Stomach smooth muscle (tissue), 2 donors: ENCODE data around the gene KIF26B.
"Not testable (repeated sequence)": the region's sequence is repeated elsewhere in the genome, so short reads cannot be mapped to it uniquely, and the experiment has no call there.

ENCODE experiments used
- H3K27ac ChIP-seq: one replicate; pipeline ENCODE4 v1.7.0; 2013; ENCODE audit warnings: mild to moderate bottlenecking, low read length, inconsistent platforms
- H3K27me3 ChIP-seq, 2 donors: one replicate each; pipeline ENCODE4 v1.7.0; 2013; ENCODE audit warnings: low read length in 2 of 2; ENCODE audit not compliant: insufficient read depth in 2 of 2, control insufficient read depth in 1 of 2
- H3K36me3 ChIP-seq, 2 donors: one replicate each; pipeline ENCODE4 v1.7.0; 2013; ENCODE audit warnings: low read length in 2 of 2; ENCODE audit not compliant: control insufficient read depth in 2 of 2, insufficient read depth in 2 of 2
- H3K4me1 ChIP-seq: one replicate; pipeline ENCODE4 v1.7.0; 2013; ENCODE audit warnings: low read length; ENCODE audit not compliant: control insufficient read depth, insufficient read depth
- H3K4me3 ChIP-seq, 2 donors: one replicate each; pipeline ENCODE4 v1.7.0; 2013; ENCODE audit warnings: low read length in 2 of 2
- H3K9ac ChIP-seq, 2 donors: one replicate each; pipeline ENCODE4 v1.7.0; 2013; ENCODE audit warnings: low read length in 2 of 2, mild to moderate bottlenecking in 1 of 2
- H3K9me3 ChIP-seq, 2 donors: one replicate each; pipeline ENCODE4 v1.7.0; 2013; ENCODE audit warnings: low read length in 2 of 2; ENCODE audit not compliant: control insufficient read depth in 2 of 2
- donor health status: healthy.
- donor health status: Pancreatic carcinoma.

Gene KIF26B

DNA sequence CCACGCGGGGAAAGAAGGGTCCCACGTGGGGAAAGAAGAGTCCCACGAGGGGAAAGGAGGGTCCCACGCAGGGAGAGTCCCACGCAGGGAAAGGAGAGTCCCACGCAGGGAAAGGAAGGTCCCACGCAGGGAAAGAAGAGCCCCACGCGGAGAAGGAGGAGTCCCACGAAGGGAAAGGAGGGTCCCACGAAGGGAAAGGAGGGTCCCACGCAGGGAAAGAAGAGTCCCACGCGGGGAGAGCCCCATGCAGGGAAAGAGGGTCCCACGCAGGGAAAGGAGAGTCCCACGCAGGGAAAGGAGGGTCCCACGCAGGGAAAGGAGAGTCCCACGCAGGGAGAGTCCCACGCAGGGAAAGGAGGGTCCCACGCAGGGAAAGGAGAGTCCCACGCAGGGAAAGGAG lies 180.9 kb downstream of the KIF26B start:
- not testable (repeated sequence) for H3K27me3 ChIP-seq, H3K36me3 ChIP-seq, H3K4me3 ChIP-seq, H3K27ac ChIP-seq, H3K4me1 ChIP-seq, H3K9ac ChIP-seq, H3K9me3 ChIP-seq

DNA sequence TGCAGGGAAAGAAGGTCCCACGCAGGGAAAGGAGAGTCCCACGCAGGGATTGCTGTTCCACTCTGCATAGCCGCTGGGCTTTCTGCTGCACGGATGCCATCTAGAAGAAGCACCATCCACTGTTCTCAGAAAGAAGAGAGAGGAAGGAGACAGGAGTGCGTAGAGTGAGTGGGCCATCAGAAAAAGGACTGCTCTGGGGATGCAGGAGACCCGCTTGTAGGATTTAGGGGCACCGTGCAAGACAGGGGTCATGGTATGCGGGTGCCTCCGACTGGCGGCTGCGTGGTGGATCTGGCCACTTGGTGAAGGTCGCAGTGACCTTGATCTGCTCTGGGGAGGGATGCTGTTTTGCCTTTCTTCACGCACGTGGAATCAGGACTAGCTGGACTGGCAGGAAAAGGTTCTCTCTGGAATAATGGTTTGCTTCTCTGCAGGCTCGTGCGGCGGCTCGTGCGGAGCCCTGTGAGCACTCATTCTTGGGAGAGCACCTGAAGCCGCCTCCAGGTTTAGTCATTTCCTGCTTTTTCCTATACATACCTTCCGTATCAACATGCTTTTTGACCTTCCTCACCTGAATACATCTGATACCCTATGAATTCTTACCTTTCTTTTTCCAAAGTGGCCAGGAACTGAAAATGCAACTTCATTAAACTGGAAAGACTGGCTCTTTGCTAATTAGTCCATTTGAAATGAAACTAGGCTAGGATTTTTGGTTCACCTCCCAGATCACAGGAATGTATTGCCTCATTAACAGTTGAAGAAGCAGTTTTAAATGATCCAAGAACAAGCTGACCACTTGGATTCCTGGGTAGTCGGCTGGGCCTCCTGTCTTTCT lies 181.6 kb downstream of the KIF26B start:
- Histone ChIP-seq H3K4me3 (no peak overlapping the region), H3K9ac (no peak overlapping the region), H3K27me3 (peaks cover 0 to 2% of the 10 kb centered on the region in 2 donors), H3K36me3 (no peaks in the 10 kb centered on the region), H3K27ac (no peak overlapping the region), H3K9me3 (no peaks in the 10 kb centered on the region), H3K4me1 (no peaks in the 10 kb centered on the region)

DNA sequence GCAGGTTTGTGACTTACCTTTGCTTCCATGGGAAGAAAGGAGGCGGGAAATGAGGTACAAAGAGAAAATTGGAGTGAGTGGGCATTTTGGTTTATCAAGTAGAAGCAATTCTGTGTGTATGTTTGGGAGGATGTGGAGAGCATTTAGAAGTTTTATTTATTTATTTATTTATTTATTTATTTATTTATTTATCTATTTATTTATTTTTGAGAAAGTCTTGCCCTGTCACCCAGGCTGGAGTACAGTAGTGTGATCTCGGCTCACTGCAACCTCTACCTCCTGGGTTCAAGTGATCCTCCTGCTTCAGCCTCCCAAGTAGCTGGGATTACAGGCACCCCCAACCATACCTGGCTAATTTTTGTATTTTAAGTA lies 182.2 kb downstream of the KIF26B start:
- H3K27me3 ChIP-seq, H3K9me3 ChIP-seq, H3K36me3 ChIP-seq, H3K4me3 ChIP-seq, H3K4me1 ChIP-seq, H3K9ac ChIP-seq, H3K27ac ChIP-seq: not testable (repeated sequence)

DNA sequence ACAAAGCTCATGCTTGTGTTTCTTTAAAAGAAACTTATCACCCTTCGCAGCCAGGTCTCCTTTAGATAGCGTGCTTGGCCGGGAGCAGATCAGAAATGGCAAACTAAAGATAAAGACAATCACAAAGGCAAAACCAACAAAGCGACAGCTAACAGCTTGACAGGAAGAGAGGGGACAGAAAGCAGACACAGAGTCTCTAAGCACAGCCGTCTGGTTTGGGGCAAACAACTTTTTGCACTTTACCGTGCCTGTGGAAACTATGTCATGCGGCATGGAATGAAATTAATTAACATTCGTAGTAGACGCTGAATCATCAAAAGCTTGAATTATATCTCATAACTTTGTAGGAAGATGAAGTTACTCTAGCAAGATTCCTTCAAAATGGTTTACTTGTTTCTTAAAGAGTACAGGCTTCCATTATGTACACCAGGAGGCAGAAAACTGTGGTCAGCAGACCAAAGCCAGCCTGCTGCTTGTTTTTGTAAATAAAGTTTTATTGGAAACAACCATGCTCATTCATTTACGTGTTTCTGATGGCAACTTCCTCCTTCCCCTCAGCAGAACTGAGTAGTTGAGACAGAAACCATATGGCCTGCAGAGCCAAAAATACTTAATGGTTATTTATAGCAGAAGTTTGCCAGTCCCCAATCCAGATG lies 183.2 kb downstream of the KIF26B start:
- Histone ChIP-seq H3K9ac (no peak overlapping the region), H3K27me3 (peaks cover 0 to 2% of the 10 kb centered on the region in 2 donors), H3K36me3 (no peaks in the 10 kb centered on the region), H3K27ac (no peak overlapping the region), H3K4me1 (no peaks in the 10 kb centered on the region), H3K9me3 (no peaks in the 10 kb centered on the region), H3K4me3 (no peak overlapping the region)

DNA sequence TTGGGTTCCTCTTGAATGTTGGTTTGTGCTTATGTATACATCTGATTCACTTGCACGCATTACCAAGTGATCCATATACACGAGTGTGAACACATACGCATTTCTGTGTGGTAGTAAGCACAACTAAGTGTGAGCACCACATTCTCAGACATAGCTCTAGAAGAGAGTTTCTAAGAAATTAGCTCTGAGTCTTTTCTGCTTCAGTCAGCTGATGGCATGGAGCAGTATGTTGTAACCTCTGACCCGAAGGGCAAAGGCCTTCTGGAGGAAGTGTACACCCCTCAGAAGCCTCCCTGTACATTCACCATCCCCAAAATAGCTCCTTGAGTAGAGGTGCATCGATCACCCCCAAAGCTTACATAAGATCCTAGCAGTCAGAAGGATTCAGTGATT lies 183.7 kb downstream of the KIF26B start:
- Histone ChIP-seq H3K27ac (no peak overlapping the region), H3K27me3 (peaks cover 0 to 2% of the 10 kb centered on the region in 2 donors), H3K4me1 (no peaks in the 10 kb centered on the region), H3K36me3 (no peaks in the 10 kb centered on the region), H3K9me3 (no peaks in the 10 kb centered on the region), H3K9ac (no peak overlapping the region), H3K4me3 (no peak overlapping the region)

DNA sequence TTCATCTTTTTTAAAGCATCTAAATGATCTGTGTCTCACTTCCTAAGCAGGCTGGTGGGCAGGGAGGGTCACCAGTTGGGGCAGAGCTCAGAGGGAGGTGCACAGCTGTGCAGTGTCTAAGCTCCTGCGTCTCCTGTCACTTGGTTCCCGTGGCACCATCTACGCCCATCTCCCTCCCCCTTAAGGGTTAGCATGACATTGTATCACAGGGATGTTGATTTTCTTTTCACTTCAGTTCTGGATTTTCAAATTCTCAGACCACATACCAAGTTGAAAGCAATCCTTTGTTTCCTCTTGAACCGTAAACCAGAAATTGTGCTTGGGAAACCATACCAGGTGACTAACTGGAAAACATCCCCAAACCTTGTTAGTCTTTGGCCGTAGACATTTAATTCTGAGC lies 187.0 kb downstream of the KIF26B start:
- H3K9ac ChIP-seq: no peak overlapping the region
- no peaks in the 10 kb centered on the region for H3K27me3 ChIP-seq
- no peak overlapping the region for H3K27ac ChIP-seq
- no peak overlapping the region for H3K4me3 ChIP-seq
- H3K4me1 ChIP-seq: no peaks in the 10 kb centered on the region
- H3K9me3 ChIP-seq: no peaks in the 10 kb centered on the region
- H3K36me3 ChIP-seq: no peaks in the 10 kb centered on the region

DNA sequence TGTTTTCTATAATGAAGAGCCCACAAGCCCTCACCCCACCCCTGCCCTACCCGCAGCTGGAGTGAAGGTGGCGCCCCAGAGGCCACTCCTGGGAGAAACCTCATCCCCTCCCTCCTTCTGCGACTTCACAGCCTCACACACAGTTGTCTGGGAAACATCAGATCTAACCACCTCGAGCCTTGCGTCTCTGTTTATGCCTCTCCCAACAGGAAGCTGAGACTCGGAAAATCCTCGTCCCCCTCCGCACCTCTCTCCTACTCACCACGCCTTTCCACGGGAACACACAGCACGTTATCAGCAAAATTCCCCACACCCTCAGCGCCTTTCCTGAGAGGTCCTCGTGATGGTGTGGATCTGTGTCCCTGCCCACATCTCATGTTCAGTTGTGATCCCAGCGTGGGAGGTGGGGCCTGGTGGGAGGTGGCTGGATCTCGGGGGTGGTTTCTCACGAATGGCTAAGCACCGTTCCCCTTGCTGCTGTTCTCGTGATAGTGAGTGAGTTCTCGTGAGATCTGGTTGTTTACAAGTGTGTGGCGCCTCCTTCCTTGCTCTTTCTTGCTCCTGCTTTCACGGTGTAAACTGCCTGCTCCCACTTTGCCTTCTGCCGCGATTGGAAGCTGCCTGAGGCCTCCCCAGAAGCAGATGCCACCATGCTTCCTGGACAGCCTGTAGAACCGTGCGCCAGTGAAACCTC lies 190.6 kb downstream of the KIF26B start:
- Histone ChIP-seq H3K27me3 (no peaks in the 10 kb centered on the region), H3K4me1 (no peaks in the 10 kb centered on the region), H3K36me3 (no peaks in the 10 kb centered on the region), H3K9me3 (no peaks in the 10 kb centered on the region), H3K9ac (no peak overlapping the region), H3K4me3 (no peak overlapping the region), H3K27ac (no peak overlapping the region)

DNA sequence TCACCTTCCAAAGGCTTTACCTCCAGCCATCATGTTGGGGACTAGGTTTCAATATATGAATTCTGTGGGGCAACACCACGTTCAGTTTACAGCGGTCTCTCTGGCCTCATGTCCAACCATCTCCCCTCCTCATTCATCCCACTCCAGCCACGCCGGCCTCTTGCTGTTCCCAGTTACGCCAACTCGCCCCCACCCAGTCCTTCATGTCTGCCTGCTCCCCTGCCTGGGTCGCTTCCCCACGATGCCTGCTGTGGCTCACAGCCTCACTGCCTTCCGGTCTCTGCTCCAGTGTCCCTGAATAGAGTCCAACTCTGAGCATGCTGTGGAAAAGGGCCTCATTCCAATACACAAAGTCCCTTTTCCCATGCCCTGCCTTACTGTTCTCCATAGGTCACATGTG lies 193.8 kb downstream of the KIF26B start:
- Histone ChIP-seq H3K4me3 (no peak overlapping the region), H3K9ac (no peak overlapping the region), H3K27ac (no peak overlapping the region), H3K4me1 (no peaks in the 10 kb centered on the region), H3K27me3 (no peaks in the 10 kb centered on the region), H3K9me3 (no peaks in the 10 kb centered on the region), H3K36me3 (no peaks in the 10 kb centered on the region)

DNA sequence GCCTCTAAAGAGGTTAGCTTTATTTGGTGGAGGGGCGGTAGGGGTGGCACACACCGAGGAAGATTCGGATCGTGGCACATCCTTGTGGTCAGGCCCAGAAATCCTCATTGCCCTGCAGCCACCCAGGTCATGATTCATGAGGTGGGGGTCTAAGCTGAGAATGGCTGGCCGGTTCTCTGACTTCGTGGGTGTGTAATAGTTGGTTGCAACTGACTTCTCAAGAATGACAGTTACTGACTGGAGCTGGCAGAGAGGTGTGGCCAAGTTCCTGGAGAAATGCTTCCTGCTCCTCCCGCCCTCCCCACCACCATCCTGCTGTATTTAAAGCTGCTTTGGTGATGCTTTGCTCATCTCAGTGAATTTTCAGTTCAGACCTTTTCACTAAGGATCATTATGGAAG lies 198.6 kb downstream of the KIF26B start:
- H3K36me3 ChIP-seq: no peaks in the 10 kb centered on the region
- no peak overlapping the region for H3K27ac ChIP-seq
- no peaks in the 10 kb centered on the region for H3K4me1 ChIP-seq
- H3K9me3 ChIP-seq: no peaks in the 10 kb centered on the region
- H3K9ac ChIP-seq: no peak overlapping the region
- peaks cover 0 to 3% of the 10 kb centered on the region in 2 donors for H3K27me3 ChIP-seq
- no peak overlapping the region for H3K4me3 ChIP-seq

DNA sequence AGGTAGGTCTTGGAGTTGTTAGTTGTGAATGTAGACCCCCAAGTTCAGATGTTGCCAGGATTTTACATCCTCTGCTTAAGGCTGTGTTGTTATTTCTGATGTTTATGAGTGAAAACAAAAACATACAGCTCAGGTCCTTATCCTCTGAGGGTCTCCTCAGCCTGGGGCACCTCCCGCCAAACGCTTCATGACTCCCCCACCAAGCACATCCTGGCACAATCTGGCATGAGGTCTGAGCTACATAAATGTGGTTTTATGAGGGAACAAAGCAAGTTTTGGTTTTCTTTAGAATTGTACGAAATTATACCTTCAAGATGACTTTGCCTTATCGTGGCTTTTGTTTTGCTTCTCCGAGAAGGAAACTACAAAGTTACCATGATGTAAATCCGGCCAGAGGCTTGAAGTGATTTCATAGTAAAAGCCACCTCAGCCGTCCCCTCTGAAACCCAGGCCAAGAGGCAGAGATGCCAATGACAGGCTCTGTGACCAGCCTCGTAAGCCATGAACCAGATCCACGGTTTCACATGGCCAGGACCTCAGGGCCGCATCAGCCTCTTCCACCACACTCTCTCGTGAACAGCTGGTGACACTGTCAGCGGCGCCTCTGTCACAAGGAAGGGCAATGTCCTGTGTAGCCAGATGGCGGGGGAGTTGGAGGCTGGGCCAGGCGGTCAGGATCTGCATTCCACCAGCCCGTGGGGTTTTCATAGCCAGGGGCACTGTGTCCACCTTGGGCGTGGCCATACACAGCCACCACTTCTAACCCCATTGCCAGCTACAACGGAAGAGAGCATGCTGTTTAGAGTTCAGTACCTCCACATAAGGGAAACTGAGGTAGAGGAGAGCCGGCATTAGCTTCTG lies 199.4 kb downstream of the KIF26B start:
- no peaks in the 10 kb centered on the region for H3K9me3 ChIP-seq
- H3K36me3 ChIP-seq: no peaks in the 10 kb centered on the region
- H3K9ac ChIP-seq: no peak overlapping the region
- no peak overlapping the region for H3K27ac ChIP-seq
- no peaks in the 10 kb centered on the region for H3K4me1 ChIP-seq
- H3K27me3 ChIP-seq: peaks cover 0 to 3% of the 10 kb centered on the region in 2 donors
- H3K4me3 ChIP-seq: no peak overlapping the region
